Activated B cell treated with CpG ODN at 0.5 μM for 24 hours (primary cell): ENCODE measurements around the gene SURF1. TPM values are rescaled to one million over a fixed set of nuclear protein-coding genes. Genes with fewer than 3 reads are reported as not detected.

Experiments used
- ATAC-seq: fragments of 200-7000 bp; cut with Tn5 transposase; one replicate; pipeline ENCODE4 v1.10.0; 2021; ENCODE audit warnings: low read depth, mild to moderate bottlenecking, moderate library complexity
- CTCF ChIA-PET: fragments of 350-600 bp; sonication (Branson Sonifier 250); formaldehyde crosslinking; loops from one replicate; lab custom pipeline; 2021; ENCODE audit warnings: antibody characterized with exemption; lab: Charles Lee
- POLR2A ChIA-PET: fragments of 350-600 bp; sonication (Branson Sonifier 250); formaldehyde crosslinking; loops from one replicate; lab custom pipeline; 2021; ENCODE audit warnings: antibody characterized with exemption; lab: Charles Lee
- DNase-seq: peaks from one replicate; pipeline ENCODE4 v3.0.0; 2022
- H3K27ac Mint-ChIP-seq: one replicate; pipeline ENCODE4 v1.8.0; 2020; ENCODE audit warnings: mixed read lengths
- H3K27me3 Mint-ChIP-seq: one replicate; pipeline ENCODE4 v1.8.0; 2021; ENCODE audit warnings: mixed read lengths
- H3K36me3 Mint-ChIP-seq: one replicate; pipeline ENCODE4 v1.8.0; 2021; ENCODE audit warnings: low read depth, mixed read lengths
- H3K4me1 Mint-ChIP-seq: one replicate; pipeline ENCODE4 v1.8.0; 2021; ENCODE audit warnings: mixed read lengths
- H3K4me3 Mint-ChIP-seq: one replicate; pipeline ENCODE4 v1.8.0; 2020; ENCODE audit warnings: mild to moderate bottlenecking, mixed read lengths
- H3K9me3 Mint-ChIP-seq: one replicate; pipeline ENCODE4 v1.8.0; 2020; ENCODE audit warnings: mixed read lengths
- CTCF ChIP-seq: fragments of 200-600 bp; IDR thresholded peaks from one replicate; pipeline ENCODE4 v1.8.0; 2022; ENCODE audit warnings: antibody characterized with exemption, mild to moderate bottlenecking
- intact Hi-C: fragments of 100-400 bp; cut with micrococcal nuclease; formaldehyde crosslinking; loops from one replicate; pipeline ENCODE4 v1.15.1; 2024
- total RNA-seq: library from RNA; stranded (reverse); gene quantifications from 2 replicates; pipeline ENCODE4 v1.2.3, GENCODE V29; 2022

SURF1 gene
- total RNA-seq, 1 donor from 2014 or later: 33.6 TPM

GRCh38 chr9:133303266-133304157, 52.8 kb downstream of the SURF1 start:
- no peak for ATAC-seq
- Mint-ChIP-seq H3K4me1 (no peaks in the 10 kb centered on the region), H3K9me3 (no peaks in the 10 kb centered on the region), H3K36me3 (no peaks in the 10 kb centered on the region), H3K27ac (no peak overlapping the region), H3K4me3 (no peak overlapping the region), H3K27me3 (peaks cover 5% of the 10 kb centered on the region)
- DNase-seq: no peak
- no peak for TF ChIP-seq CTCF
- POLR2A ChIA-PET: no interaction called here
- intact Hi-C loops: no loop called here
- CTCF ChIA-PET: no interaction called here

Other genes with a start within 250 kb of the SURF1 start
- gene RALGDS, start 235.2 kb downstream of the SURF1 start, total RNA-seq: 21.2 and 29.2 TPM in 2 replicates
- gene GBGT1, start 192.6 kb downstream of the SURF1 start, total RNA-seq: 42.2 and 49.5 TPM in 2 replicates
- gene OBP2B, start 147.2 kb downstream of the SURF1 start, total RNA-seq: not detected in 2 replicates
- not detected in 2 replicates for gene ABO, start 81.3 kb downstream of the SURF1 start, total RNA-seq
- gene SURF6, start 20.3 kb downstream of the SURF1 start, total RNA-seq: 22.4 and 23.9 TPM in 2 replicates
- gene MED22, start 8.4 kb downstream of the SURF1 start, total RNA-seq: 40.7 and 45.7 TPM in 2 replicates
- gene RPL7A, start 8.3 kb downstream of the SURF1 start, total RNA-seq: 3,786 and 4,134 TPM in 2 replicates
- 17.3 and 17.8 TPM in 2 replicates for gene SURF2, start 63 bp upstream of the SURF1 start, total RNA-seq
- 57.0 and 58.2 TPM in 2 replicates for gene SURF4, start 19.6 kb upstream of the SURF1 start, total RNA-seq
- gene STKLD1, start 19.9 kb upstream of the SURF1 start, total RNA-seq: 0.37 and 0.44 TPM in 2 replicates
- 31.6 and 33.3 TPM in 2 replicates for gene REXO4, start 61.5 kb upstream of the SURF1 start, total RNA-seq
- 1.9 TPM in 2 replicates for gene ADAMTS13, start 65.9 kb upstream of the SURF1 start, total RNA-seq
- gene CACFD1, start 103.5 kb upstream of the SURF1 start, total RNA-seq: 13.8 and 15.0 TPM in 2 replicates
- 32.9 and 37.4 TPM in 2 replicates for gene SLC2A6, start 122.6 kb upstream of the SURF1 start, total RNA-seq
- not detected in 2 replicates for gene MYMK, start 168.5 kb upstream of the SURF1 start, total RNA-seq
- not detected in 2 replicates for gene ADAMTSL2, start 178.2 kb upstream of the SURF1 start, total RNA-seq